Measurements from ENCODE around the gene EFNB3. TPM values are rescaled to one million over a fixed set of nuclear protein-coding genes. Genes with fewer than 3 reads are reported as not detected.

Gene EFNB3
- total RNA-seq, 1 donor from 2014 or later = 2.7 TPM

- H3K4me1 ChIP-seq = peaks cover 19% of the 10 kb centered on the region
- H3K9me3 ChIP-seq = no peaks in the 10 kb centered on the region
- H3K27me3 ChIP-seq = peaks cover 6% of the 10 kb centered on the region
- DNase-seq (ENCODE audit: extremely low spot score in 2 of 2) = no peak
- intact Hi-C loops (cut with DNase I) = no loop called here
- H3K4me3 ChIP-seq = no peak overlapping the region
- H3K36me3 ChIP-seq = no peaks in the 10 kb centered on the region
- no peak overlapping the region for H3K27ac ChIP-seq
- TF ChIP-seq POLR2AphosphoS5 (IDR thresholded peaks at IDR 0.05; ENCODE audit: insufficient read depth in 1 of 2, low read depth in 1 of 2) (no peak), POLR2A (IDR thresholded peaks at IDR 0.05) (no peak)
- TF ChIP-seq, protein P1, sequence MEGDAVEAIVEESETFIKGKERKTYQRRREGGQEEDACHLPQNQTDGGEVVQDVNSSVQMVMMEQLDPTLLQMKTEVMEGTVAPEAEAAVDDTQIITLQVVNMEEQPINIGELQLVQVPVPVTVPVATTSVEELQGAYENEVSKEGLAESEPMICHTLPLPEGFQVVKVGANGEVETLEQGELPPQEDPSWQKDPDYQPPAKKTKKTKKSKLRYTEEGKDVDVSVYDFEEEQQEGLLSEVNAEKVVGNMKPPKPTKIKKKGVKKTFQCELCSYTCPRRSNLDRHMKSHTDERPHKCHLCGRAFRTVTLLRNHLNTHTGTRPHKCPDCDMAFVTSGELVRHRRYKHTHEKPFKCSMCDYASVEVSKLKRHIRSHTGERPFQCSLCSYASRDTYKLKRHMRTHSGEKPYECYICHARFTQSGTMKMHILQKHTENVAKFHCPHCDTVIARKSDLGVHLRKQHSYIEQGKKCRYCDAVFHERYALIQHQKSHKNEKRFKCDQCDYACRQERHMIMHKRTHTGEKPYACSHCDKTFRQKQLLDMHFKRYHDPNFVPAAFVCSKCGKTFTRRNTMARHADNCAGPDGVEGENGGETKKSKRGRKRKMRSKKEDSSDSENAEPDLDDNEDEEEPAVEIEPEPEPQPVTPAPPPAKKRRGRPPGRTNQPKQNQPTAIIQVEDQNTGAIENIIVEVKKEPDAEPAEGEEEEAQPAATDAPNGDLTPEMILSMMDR (IDR thresholded peaks at IDR 0.05) = no peak
These were observed 4.0 kb downstream of the EFNB3 start for GRCh38 chr17:7709031-7709430.

DNA sequence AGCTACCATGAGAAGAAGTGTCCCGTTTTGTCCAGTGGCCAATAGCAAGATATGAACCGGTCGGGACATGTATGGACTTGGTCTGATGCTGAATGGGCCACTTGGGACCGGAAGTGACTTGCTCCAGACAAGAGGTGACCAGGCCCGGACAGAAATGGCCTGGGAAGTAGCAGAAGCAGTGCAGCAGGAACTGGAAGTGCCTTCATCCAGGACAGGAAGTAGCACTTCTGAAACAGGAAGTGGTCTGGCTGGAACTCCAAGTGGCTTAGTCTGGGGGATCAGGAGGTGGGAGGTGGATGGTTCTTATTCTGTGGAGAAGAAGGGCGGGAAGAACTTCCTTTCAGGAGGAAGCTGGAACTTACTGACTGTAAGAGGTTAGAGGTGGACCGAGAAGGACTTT, 5.3 kb downstream of the EFNB3 start:
- H3K27ac ChIP-seq = no peak overlapping the region
- DNase-seq (ENCODE audit: extremely low spot score in 2 of 2) = no peak
- peaks cover 3% of the 10 kb centered on the region for H3K27me3 ChIP-seq
- peaks cover 6% of the 10 kb centered on the region for H3K4me1 ChIP-seq
- intact Hi-C loops (cut with DNase I) = no loop called here
- H3K9me3 ChIP-seq = no peaks in the 10 kb centered on the region
- TF ChIP-seq POLR2AphosphoS5 (IDR thresholded peaks at IDR 0.05; ENCODE audit: insufficient read depth in 1 of 2, low read depth in 1 of 2) (no peak), POLR2A (IDR thresholded peaks at IDR 0.05) (no peak)
- TF ChIP-seq, protein P1 (IDR thresholded peaks at IDR 0.05) = no peak
- no peaks in the 10 kb centered on the region for H3K36me3 ChIP-seq
- H3K4me3 ChIP-seq = no peak overlapping the region

DNA sequence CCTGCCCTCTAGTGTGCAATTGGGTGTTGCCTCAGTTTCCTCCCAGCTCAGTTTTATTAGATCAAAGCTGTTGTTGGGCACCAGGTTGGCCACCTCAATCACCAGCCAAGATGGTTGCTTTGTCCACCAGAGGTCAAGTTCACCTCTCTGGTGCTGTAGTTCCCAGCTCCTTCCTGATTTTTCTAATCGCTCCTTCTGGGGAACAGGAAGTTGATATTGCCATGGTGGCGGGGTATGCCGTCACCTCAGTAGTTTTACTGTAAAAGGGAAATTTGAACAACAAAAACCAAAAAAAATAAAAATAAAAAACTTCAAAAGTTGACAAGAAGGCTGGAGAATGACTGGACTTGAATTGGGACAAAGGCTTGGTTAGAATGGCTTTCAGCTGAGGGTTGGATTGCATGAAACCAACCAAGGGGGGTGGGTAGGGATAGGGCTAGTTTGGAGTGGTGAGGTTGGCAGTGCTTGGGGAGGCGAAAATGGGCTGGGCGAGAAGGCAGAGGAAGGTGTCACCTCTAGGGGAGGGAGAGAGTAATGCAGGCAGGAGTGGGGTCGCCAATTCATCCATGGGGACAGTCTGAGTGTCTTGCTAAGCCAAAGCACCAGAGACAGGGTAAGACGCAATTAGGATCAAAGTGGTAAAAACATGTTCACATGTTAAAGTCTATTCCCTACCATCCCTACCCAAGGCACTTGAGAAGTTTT, 6.2 kb downstream of the EFNB3 start:
- TF ChIP-seq, protein P1 (IDR thresholded peaks at IDR 0.05) = no peak
- no peak for TF ChIP-seq POLR2A (IDR thresholded peaks at IDR 0.05)
- no peak for TF ChIP-seq POLR2AphosphoS5 (IDR thresholded peaks at IDR 0.05; ENCODE audit: insufficient read depth in 1 of 2, low read depth in 1 of 2)
- intact Hi-C loops (cut with DNase I) = no loop called here
- H3K9me3 ChIP-seq = no peaks in the 10 kb centered on the region
- no peaks in the 10 kb centered on the region for H3K27me3 ChIP-seq
- DNase-seq (ENCODE audit: extremely low spot score in 2 of 2) = no peak
- H3K36me3 ChIP-seq = no peaks in the 10 kb centered on the region
- peaks cover 3% of the 10 kb centered on the region for H3K4me1 ChIP-seq
- no peak overlapping the region for H3K4me3 ChIP-seq
- H3K27ac ChIP-seq = no peak overlapping the region

DNA sequence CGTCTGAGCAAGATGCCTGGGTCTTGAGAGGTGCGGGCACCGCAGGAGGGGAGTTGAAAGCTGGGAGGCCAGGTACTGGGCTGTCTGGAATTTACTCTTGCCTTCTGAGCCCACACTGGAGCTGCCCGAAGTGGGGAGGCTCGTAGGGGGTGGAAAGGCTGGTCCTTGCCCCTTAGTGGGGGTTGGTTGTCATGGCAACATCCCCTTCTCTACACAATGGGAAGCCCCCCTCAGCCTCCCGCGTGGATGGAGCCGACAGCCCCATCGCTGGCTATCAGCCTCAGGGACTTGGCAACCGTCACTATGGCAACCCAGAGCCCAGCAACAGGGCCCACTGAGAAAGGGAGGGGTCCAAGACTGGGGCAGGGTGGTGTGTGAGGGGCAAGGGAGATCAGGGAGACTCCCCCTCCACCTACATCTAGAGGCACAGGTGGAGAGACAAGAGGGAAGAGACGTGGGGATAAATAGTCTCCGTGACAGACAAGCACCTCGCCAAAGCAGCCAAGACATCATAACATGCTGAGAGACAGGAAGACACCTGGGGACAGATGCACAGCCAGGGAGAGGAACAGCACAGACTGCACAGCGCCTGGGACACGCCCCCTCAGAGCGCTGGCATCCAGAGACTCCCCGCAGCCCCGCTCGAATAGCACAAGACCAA, 7.2 kb downstream of the EFNB3 start:
- no peak for DNase-seq (ENCODE audit: extremely low spot score in 2 of 2)
- Histone ChIP-seq H3K36me3 (no peaks in the 10 kb centered on the region), H3K27ac (no peak overlapping the region), H3K27me3 (no peaks in the 10 kb centered on the region), H3K9me3 (no peaks in the 10 kb centered on the region), H3K4me1 (peaks cover 13% of the 10 kb centered on the region), H3K4me3 (no peak overlapping the region)
- intact Hi-C loops (cut with DNase I) = no loop called here
- TF ChIP-seq POLR2A (IDR thresholded peaks at IDR 0.05) (no peak), POLR2AphosphoS5 (IDR thresholded peaks at IDR 0.05; ENCODE audit: insufficient read depth in 1 of 2, low read depth in 1 of 2) (no peak)
- TF ChIP-seq, protein P1 (IDR thresholded peaks at IDR 0.05) = no peak

DNA sequence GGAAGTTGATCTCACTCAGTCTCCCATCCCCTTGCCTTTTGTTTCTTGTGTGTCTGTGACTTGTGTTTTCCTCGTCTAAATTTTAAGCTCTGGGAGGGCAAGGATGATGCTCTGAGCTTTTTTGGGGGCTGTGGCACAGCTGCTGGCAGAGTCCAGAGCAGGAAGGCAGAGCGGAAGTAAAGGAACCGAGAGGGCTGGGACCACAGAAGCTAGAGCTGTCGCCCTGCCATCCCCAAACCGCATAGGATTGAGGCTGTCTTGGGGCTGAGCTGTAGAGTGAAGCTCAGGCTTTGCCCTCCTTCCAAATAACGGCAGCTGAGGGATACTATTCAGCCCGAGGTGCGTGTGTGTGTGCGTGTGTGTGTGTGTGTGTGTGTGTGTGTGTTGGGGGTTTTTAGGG, 8.8 kb downstream of the EFNB3 start:
- peaks cover 24% of the 10 kb centered on the region for H3K4me1 ChIP-seq
- H3K27me3 ChIP-seq = no peaks in the 10 kb centered on the region
- H3K27ac ChIP-seq = no peak overlapping the region
- no peaks in the 10 kb centered on the region for H3K36me3 ChIP-seq
- no peak for DNase-seq (ENCODE audit: extremely low spot score in 2 of 2)
- TF ChIP-seq POLR2A (IDR thresholded peaks at IDR 0.05) = no peak
- TF ChIP-seq, protein P1 (IDR thresholded peaks at IDR 0.05) = no peak
- no peak for TF ChIP-seq POLR2AphosphoS5 (IDR thresholded peaks at IDR 0.05; ENCODE audit: insufficient read depth in 1 of 2, low read depth in 1 of 2)
- intact Hi-C loops (cut with DNase I) = no loop called here
- no peaks in the 10 kb centered on the region for H3K9me3 ChIP-seq
- H3K4me3 ChIP-seq = no peak overlapping the region

Data from vagina (tissue), 2 donors.